NCI-H1105 treated with DMSO at 0.1 percent for 48 hours (cell line): ENCODE measurements around the gene OPCML.

Experiments used
- DNase-seq: peaks from one replicate; lab custom pipeline; 2025; lab: John Stamatoyannopoulos, UW

The OPCML gene

DNA sequence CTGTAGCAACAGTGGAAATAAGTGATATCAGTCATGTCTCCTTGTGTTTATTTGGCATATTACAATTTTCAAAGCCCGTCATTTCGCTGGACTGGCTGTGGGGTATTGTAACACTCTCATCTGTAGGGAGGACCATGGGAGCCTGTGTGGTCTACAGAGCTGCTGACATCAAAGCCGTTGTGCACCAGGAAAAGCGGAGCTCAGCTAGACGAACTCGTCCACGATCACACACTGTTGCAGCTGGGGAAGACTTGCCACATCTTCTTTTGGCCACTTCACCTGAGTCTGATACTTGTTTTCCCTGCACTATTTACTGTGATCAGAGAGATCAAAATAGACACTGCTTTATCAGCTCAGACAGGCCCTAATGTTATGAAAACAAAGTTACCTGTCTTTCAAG, 741.3 kb downstream of the OPCML start:
- DNase-seq, result no peak

DNA sequence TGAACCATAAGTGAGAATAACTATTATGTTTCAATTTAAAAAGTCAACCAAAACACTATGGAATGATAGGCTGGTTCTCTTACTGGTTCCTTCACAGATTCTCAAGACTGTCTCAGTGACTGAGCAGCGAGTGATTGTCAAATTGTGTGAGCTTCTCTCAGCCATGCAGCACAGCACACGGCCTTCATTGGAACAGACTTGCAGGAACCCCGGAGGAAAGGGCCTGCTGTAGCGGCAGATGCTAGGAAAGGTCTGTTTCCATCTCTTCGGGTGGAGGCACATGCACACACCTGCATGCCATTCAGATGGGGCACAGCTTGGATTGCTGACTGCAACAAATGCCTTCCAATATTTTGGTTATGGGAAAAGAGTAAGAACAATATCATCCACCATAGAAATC, 741.8 kb downstream of the OPCML start:
- DNase-seq, result no peak

DNA sequence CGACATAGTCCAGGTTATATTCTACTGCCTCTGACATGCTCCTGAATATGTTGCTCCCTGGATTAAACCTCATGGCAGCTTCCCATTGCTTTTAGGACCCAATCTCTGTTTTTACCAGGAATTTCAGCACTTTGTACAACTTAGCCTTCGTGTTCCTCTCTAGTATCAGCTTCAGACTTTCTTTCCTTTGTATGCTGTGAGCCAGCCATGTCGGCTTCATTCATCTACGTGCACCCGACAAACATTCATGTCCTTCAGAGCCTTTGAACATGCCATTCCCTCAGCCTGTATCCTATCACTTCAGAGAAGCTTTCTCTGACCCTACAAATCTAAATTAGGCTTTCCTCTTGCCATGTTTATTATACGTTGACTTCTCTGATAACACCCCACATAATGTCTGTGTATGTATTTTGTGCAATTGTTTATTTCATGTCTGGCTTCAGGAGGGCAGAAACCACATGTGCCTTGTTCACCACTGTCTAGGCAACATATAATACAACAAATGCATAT, 743.4 kb downstream of the OPCML start:
- DNase-seq, result no peak

DNA sequence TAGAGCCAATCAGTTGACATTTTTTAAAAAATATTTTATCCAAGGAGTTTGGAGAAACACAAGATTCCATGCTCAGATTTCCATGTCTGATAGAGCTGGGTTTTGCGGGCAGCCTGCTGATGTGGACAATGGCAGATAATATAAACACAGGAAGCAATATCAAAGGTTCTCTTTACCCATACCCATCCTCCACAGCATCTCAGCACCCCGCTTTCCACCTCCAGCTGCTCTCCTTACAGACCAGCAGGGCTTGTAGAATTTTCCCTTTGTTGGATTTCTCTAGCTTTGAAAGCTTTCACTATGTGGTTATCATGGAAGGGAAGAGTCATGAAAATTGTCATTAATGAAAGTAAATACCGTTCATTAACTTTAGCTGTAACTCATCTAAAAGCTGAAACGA, 746.4 kb downstream of the OPCML start:
- DNase-seq, result no peak

DNA sequence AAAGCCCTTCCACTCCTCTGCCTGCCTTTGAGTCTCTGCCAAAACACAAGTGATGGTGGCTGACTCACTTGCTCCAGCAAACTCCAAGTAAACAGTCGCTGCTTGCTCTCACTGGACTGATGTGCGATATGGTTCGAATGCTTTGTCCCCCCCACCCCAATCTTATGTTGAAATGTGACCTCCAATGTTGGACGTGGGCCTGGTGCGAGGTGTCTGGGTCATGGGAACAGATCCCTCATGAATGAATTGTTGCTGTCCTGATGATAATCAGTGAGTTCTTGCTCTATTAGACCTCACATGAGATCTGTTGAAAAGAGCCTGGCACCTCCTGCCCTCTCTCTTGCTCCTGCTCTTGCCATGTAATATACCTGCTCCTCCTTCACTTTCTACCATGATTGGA, 747.9 kb downstream of the OPCML start:
- DNase-seq, result no peak

DNA sequence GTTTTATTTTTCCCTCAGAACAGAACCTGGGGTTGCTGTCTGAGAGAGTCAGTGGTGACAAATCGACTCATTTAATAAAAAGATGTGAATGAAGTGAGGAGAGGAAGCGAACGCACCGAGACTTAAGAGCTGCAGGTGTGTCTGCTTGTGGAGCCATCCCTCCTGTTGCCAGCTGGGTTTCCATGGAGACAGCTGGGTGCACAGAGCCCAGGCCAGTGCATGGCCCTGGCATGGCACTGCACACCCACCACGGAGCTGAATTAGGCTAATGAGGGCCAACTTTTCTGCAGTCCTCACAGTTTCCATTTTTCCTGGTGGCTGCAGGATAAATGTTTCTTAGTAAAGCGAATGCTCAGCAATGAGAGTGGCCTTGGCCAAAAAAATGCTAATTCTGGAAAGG, 750.2 kb downstream of the OPCML start:
- DNase-seq, result peak; percentile 42

DNA sequence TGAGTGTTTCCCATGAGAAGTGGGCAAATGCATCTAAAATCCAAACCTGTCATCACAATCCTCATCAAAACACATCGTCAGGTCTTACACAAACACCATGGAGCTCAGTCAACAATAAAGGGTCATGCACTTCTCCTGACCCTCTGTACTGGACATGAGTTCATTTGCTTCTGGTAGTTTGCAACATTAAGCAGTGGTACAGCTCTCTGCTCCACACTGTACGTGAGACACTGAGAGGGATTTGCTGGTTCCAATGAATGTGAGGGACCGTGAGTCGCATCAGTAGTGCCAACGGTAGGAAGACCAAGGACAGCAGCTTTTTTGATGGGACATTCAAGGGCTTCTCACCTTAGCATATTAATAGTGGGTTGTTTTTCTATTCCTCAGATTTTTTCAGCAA, 752.3 kb downstream of the OPCML start:
- DNase-seq, result no peak

DNA sequence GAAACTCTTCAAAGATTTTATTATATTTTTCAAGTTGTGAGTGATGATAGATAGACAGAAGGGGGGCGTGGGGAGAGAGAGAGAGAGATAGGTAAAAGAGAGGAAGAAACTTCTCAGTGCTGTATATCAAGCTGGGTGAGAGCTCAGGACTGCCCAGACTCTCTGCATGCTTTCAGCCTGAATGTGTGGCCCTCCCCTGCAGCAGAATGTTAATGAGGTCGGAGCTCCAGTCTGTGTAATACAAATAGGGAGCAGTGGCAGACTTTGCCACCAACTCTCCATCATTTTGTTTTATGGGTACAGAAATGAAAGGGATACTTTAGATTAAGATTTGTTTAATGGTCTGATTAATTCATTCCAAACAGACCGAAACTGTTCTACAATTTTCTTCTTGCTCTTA, 752.8 kb downstream of the OPCML start:
- no peak for DNase-seq

DNA sequence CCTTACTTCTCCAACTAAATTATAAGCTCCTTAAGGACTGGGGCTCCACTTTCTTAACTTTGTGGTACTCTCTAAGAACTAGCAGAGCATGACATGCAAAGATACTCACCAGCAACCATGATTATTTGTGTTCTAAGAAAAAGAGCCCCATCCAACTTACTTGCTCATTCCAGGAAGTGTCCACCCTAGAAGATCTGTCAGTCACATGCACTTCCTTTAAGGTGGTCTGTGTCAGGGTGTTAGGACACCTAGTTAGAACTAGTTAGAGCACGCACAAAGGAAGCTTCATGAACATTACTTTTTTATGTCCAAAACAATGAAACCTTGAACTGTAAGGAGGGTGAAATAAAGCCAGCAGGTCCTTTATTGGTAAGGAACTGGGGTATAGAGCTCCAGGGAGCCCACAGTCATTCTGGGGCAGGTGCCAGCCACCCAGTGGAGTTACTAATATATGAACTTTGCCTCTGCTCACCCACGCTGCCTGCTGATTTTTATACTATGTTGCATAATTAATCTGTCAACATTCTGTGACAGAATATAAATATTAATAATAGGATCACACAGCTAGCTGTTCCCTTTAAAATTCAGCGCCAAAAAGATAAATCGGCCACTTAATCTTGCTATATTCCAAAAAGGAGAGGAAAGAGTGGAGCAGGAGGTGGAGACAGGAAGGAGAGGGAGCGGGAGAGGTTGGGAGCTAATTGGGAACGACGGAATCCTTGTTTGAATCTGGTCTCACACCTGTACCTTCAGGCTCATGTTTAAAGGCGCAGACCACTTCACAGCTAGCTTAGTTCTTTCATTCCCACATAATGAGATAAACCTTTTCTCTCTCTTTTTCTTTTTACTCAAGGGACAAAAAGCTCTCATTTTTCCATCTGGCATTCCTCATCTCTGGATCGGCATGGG, 755.0 kb downstream of the OPCML start:
- DNase-seq, result no peak

DNA sequence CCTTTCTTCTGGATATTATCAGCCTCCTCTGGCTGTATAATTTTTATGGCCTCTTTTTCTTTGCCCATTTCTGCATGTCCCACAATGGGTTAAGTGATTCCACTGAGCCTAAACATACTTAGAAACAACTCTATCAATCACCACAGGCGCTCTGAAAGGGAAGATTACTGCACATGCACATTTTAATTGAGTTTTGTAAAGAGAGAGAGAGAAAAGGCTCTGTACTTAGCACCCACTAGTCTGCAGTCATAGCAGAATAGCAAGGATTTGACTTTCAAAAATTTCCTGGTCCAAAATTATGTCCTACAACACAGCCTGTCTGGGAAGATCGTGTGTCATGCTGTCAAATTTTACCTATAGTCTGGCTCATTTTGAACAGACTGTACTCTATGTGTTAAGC, 758.5 kb downstream of the OPCML start:
- no peak for DNase-seq

DNA sequence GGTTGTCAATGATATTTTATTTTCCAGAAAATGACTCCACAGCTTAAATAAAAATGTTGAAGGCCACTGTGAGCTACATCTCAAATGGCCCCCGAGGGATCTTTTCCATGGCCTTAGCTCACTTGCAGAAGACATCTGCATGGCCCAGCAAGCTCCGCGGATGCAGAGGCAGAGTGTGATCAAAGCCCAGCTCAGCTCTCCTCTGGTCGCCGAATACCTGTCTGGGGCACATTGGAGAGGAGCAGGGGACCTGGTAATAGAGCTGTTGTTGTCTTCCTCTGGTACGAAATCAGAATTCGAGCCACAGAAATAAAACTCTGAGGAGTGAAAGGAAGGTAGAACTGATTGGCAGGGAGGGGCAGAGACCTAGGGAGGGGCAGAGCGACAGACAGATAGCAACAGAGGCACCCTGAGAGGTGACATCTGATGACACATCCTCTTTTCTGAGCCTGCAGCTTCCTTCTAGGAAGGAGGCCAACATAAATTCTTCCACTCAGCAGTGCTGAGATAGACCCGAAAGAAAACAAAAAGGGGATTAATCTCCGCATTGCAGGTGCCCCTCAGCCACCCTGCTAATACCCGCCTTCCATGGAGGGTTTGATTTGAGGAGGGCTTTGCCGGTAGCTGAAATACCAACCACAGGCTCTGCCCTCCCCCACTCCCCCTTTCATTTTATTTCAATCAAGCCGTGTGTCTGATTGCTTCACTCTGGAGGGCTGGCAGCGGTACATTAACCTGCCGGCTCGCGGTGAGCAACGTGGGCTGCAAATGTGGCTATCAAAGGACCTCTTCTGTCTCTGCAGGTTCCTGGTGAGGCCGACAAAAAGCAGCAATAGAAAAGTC, 759.4 kb downstream of the OPCML start:
- DNase-seq, result no peak

DNA sequence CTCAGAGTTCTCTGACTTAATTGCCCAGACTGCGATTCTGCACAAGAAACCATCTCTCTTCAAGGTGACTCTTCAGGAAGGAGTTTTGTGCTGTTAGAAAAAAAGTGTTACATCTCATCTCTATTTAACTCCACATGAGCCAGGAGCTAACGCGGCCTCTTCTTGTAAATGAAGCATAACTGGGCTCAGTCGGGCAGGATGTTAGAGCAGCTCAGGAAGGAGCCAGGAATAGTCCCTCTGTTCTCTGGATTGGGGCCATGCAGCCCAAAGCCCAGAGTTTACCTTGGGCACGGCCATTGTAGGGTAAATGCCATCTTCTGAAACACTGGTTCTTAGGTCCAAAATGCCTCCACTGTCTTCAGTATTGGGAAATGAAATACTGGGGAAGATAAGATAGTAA, 760.6 kb downstream of the OPCML start:
- no peak for DNase-seq

DNA sequence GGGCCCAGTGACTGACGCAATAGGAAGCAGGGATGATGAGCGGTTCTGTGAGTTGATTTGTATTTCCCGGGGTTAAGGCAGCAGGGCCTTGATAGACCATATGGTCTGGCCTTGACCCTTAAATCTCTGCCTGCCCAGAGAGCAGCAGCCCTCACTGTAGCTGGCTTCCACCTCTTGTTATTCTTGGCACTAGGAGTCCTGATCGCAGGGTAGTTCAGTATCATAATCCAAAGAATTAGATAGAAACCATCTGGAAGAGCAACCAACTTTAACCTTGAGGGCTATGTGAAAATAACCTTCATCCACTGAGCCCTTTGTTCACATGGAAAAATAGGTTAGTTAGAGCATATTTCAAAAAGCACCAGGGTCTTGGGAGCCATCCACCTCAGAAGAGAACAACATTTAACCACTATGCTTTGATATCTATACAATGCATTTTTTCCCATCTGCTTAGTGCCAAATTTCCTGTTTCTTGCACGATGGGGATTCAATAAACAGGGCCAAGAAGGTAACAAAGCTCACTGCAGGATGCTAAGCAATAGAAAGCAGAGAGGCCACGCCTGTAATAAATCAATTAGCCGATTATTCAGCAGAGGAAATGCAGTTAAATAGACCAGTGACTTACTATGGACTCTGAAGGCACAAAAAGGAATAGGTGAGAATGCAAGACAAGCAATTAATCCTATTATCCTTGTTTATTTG, 761.3 kb downstream of the OPCML start:
- no peak for DNase-seq

DNA sequence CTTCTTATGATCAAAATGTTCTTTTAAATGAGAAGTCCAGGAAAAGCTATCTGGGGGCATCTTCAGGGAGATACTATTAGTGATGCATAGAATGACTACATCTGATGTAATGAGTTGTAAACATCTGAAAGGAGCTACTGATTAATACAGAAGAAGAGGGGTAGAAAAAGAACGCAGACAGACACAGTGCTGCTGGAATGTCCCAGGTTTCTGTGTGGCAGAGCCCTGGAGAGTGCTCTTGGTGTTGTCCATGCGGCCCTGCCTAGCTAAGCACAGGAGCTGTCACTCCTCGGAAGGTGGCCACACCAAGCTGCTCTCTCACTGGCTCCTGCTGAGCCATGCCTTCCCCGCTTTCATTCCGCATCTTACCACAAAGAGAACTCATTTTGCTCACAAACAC, 768.8 kb downstream of the OPCML start:
- no peak for DNase-seq

DNA sequence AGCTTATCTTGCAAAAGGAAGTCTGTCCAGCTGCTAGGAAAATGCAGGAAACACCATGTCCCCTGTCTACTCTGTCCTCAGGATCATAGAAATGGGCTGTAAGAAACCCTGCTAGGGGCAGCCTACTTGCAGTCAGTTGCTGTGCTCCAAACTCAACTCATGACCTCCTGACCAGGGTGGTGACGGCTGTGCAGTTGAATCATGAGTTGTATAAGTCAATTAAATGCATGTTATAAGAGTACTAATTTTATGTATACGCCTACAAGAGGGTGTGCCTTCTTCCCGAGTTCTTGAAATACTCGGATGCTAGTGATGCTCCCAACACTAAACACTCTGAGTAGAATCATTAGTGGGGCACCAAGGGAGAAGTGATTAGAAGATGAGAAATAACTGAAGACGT, 776.4 kb downstream of the OPCML start:
- no peak for DNase-seq

DNA sequence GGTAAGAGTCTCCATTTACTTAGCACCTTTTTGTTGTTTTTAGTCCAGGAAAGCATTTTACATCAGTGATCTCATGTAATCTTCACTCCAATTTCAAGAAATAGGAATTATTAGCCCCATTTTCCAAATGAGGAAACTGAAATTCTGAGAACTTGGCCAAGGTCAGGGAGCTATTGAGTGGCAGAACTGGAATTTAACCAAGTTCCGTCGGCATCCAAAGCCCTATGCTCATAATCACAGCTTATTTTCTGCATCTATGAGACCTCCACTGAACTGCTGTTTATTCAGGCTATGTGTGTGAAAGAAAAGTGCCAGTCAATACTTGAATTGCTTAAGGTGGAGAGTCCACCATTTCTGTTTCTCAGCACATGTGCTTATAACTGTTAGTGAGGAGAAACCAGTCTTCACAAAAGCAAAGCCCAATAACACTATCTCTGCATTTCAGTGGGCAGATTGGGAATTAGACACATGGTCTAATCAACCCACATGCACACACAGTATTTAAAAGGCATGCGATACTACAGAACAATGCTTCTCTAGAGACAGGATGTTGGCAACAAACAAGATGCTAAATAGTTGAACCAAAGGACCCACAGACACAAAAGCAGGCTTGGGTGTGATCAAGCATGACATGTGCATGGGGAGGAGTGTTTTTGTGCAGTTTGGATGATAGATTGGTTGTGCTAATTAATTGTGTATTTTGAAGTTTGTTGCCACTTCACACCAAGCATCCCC, 780.6 kb downstream of the OPCML start:
- DNase-seq, result no peak

DNA sequence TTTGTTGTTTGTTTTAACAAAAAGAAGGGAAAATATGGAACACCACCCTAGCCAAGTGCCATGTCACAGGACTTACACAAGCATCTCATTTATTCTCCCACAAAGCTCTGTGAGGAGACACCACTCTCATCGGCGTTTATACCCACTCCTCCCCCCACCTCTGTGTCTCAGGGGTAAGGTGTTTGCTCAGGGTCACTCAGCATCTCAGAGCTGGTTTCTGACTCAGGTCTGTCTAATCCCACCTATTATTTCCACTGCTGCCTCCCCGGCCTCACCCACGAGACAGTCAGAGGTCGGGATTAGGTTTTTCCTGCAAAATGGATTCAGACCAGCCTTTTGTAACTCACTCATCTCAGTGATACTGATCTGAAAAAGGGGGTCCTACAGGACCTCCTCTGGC, 786.0 kb downstream of the OPCML start:
- DNase-seq, result no peak

DNA sequence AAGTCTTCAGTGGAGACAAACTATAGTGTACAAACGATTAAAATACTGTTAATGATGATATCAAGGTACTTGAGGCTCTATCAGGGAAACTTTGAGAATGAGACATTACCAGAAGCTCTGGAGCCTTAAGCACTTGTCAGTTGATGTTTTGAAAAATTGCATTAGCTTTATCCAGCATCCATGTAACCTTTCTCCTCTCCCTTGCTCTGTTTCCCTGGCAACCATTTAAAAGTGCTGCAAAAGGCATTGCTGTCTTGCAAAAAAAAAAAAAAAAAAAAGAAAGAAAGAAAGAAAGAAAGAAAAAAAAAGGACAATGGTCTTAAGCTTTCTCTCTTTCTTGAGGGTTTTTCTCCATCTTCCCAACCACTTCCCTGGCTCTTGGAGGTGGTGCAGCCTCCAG, 787.0 kb downstream of the OPCML start:
- DNase-seq, result no peak

DNA sequence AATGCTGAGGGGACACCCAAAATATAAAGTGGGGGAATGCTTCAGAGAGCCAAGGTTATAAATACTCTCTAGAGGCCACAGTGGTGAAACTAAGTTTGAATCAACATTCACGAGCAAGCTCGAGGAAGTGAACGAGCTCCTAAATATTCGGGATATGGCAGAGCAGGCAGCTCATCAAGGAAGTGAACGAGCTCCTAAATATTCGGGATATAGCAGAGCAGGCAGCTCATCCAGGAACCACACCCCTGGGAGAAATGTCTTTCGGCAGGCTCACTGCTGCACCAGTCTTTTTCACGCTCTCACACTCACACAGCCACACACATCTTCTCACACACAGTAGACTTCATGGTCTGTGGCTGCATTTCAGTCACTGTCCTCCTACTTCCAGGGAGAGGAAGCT, 787.5 kb downstream of the OPCML start:
- no peak for DNase-seq

DNA sequence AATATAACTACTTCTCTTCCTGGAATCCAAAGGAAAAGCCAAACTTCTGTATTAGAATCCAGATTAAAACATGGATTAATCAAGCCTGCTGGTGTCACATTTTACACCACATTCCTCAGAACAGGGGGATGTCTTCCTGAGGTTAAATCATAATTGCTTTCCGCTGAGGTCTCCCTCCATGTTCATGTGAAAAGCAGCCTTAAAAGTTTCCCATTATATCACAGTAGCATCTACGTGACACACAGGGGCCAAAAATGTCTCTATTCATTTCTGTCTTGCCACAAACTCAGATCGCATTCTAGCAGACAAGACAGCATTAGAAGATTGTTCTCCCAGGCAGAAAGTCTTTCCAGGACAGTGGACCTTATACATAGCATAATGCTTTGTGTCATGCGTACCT, 788.7 kb downstream of the OPCML start:
- no peak for DNase-seq

DNA sequence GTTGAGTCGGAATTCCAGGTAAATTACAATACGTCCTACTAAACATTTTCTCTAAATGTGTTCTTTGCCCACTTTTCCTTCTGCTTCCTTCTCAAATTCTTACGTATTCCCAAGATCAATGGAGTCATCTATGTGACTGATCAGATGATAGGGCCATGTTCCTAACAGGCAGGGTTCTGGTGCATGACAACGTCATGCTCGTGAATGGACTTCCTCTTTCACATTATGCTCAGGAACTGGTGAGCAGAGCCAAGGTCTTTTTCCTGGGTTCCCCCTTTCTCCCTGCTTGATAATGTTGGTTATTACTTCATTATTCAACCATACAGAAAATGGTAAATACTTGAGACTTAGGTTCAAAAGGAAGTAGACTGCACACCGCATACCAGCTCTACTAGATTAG, 789.4 kb downstream of the OPCML start:
- DNase-seq, result no peak

DNA sequence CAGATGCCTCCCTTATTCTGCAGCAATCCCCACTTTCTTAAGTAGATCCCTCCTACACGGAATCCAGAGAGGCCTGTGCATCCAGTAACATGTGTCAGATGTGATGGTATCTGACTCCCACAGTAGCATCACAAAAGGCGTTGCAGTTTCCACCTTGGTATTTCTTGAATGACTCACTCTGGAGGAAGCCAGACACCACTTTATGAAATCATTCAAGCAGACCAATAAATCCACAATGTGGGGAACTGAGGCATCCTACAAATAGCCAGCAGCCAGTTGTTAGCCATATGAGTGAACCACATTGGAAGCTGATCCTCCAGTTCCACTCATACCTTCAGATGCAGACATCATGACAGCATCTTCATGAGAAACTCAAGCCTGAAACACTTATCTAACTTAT, 798.1 kb downstream of the OPCML start:
- DNase-seq, result no peak
